ENCODE measurements around the gene DSTN.

DSTN gene

DNA sequence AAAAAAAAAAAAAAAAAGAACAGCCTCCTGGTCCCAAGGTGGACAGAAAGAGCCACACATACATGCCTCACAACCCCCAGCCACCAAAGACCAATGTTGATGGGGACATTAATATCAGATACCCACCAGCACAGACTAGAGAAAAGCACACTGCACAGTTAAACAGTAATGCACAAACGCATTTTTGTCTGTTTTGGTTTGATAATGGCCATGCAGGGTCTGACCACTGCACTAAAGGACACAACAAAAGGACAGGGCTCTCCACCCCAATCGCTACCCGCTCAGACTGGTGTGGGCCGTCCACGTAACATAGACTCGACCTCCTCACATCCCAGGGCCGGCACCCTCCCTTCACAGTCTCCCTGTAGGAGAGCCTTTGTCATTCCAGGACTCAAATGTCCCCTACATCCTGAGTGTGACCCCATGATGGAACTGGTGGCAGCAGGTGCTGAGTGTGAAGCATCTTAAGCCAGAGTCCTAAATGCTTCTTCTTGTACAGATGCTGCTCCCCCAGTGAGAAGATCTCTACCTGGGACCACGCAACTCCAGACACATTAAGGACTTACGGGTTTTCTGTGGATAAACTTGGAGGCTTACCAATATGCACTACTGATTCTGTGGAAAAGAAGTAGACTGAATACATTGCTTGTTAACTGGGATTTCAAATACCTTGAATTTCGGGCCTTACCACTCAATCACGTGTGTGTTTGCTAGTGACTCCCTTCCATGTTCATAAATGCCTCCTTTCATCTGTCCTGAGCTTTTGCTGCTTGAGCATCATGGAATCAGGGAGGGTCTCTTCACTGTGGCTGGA lies 84.2 kb downstream of the DSTN start:
- DNase-seq (ENCODE audit: low read depth): no peak
- no peak overlapping the region for H3K4me3 ChIP-seq (ENCODE audit: low read length)
- TF ChIP-seq, protein P1, sequence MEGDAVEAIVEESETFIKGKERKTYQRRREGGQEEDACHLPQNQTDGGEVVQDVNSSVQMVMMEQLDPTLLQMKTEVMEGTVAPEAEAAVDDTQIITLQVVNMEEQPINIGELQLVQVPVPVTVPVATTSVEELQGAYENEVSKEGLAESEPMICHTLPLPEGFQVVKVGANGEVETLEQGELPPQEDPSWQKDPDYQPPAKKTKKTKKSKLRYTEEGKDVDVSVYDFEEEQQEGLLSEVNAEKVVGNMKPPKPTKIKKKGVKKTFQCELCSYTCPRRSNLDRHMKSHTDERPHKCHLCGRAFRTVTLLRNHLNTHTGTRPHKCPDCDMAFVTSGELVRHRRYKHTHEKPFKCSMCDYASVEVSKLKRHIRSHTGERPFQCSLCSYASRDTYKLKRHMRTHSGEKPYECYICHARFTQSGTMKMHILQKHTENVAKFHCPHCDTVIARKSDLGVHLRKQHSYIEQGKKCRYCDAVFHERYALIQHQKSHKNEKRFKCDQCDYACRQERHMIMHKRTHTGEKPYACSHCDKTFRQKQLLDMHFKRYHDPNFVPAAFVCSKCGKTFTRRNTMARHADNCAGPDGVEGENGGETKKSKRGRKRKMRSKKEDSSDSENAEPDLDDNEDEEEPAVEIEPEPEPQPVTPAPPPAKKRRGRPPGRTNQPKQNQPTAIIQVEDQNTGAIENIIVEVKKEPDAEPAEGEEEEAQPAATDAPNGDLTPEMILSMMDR (conservative IDR thresholded peaks at IDR 0.05; ENCODE audit: low read length): no peak

DNA sequence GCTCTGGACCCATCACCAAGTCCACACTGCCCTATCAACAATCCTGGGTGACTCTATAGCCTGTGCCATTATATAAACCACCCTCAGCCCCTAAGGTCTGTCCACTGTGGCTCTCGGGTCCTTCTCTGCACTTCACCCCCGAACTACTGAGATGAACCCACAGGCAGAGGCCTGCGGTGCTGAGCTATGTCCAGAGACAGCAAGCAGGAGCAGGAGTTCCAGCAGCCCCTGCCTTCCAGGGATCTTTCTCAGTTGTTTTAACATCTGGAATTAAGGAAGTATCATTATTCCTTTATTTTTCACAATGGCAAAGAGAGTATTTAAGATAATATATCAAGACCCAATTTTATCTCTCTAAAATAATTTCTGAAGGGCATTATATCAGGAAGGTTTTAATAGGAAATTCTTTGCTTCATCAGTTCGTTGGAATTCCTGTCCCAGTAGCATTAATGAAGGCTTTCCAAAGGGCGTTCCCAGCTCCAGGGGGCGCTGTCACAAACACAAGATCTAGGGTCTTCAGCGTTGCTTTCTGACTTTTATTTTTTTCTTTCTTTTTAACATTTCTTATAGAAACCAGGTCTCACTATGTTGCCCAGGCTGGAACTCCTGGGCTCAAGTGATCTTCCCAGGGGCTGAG lies 84.9 kb downstream of the DSTN start:
- no peak for DNase-seq (ENCODE audit: low read depth)
- H3K4me3 ChIP-seq (ENCODE audit: low read length): no peak overlapping the region
- TF ChIP-seq, protein P1 (conservative IDR thresholded peaks at IDR 0.05; ENCODE audit: low read length): peak; percentile 66

DNA sequence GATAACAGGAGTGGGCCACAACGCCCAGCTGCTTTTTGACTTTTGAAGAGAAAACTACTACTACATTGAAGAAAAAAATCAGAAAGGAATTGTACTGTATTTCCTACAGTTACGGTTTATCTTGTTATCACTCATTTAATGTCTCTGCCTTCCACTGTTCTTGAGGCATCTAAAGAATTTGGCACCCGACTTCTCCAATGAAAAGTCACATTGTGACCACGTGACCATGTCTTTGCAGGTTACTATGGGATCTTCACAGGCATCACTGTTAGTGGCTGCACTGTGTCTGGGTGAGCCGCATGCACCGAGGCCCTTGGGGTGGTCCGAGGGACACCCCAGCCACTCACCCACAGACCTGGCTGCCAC lies 85.4 kb downstream of the DSTN start:
- H3K4me3 ChIP-seq (ENCODE audit: low read length): no peak overlapping the region
- TF ChIP-seq, protein P1 (conservative IDR thresholded peaks at IDR 0.05; ENCODE audit: low read length): no peak
- DNase-seq (ENCODE audit: low read depth): peak; percentile 54

DNA sequence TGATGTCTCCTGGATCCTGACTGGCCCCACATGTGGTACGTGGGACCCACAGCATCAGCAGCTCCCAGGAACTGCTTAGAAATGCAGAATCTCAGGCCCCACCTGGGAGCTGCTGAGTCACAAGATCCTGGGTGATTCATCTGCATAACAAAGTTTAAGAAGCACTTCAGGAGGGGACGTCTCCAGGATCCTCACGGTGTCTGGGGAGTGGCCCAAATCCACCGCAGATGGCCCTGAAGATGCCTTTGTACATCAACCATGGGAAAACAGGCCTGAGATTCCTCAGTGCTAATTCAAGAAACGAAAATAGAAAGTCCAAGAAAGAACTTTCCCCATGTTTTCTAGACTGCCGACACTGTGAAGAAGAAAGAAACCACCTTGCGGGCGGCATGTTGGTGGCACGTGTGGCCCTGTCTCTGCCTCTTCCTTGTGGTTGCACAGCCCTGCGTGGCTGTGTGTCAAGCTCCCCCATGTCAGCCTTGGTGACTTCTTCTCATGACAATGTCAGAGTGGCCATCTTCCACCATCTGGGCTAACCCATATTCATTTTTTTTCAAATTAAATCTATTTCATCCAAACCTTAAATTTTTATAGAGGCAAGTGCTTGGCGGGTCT lies 86.1 kb downstream of the DSTN start:
- peak; percentile 61 for DNase-seq (ENCODE audit: low read depth)
- TF ChIP-seq, protein P1 (conservative IDR thresholded peaks at IDR 0.05; ENCODE audit: low read length): no peak
- H3K4me3 ChIP-seq (ENCODE audit: low read length): no peak overlapping the region

DNA sequence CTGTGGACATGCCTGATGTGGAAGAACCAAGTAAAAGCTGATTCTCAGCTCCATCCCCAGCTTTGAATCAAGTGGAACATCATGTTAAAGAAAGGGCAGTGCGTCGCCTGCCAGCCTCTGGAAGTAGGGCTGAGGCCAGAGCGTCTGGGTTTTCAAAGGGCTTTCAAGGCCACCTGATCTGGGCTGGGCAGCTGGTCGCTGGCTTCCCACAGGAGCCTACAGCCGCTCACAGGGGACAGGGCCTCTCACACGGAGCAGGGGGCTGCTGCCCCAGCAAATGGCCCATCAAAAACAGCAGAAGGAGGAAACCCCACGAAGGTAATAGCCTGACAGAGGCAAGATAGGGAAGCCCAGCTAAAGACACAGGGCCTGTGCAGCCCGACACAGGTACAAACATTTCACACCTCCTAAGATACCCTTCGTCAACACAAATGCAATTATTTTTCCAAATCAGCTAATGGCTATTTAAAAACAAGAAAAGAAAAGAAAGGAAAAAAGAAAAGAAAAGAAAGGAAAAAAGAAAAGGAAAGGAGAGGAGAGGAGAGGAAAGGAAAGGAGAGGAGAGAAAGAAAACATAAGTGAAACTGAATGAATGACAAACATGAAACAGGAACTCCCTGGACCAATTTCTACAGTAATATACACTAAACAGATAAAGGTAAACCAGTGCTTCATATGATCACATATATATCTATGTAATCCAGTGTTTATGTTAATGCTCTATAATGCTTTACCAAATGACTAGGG lies 87.4 kb downstream of the DSTN start:
- no peak for DNase-seq (ENCODE audit: low read depth)
- TF ChIP-seq, protein P1 (conservative IDR thresholded peaks at IDR 0.05; ENCODE audit: low read length): no peak
- no peak overlapping the region for H3K4me3 ChIP-seq (ENCODE audit: low read length)

DNA sequence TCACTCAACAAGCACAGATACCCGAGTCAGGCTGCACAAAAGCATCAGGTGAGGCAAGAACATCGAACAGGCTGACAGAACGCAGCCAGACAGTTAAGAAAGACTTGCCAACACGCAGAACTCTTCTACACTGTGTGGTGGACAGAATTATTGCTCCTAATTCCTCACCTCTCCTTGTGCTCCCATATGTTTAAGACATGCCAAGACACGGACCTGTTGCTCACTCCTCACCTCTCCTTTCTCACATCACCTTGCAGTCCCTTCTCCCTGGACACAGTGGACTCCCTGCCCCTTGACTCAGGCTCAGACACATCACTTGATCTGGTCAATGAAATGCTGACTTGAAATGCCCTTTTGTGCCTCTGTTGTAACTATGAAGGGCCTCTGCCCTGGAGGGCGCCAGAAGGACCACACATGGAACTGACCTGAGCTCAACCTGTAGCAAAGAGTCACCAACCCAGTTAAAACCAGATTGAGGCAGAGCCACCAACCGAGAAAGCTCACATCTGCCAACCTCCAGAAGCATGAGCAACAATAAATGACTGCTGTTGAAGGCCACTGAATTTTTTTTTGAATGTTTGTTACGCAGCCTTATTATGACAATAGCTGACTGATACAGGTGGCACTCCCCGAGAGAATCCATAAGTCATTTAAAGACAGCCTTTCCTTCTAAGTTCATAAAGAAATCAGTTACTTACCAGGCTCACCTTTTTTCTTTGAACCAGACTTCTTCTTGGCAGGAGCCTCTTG lies 88.2 kb downstream of the DSTN start:
- TF ChIP-seq, protein P1 (conservative IDR thresholded peaks at IDR 0.05; ENCODE audit: low read length): no peak
- no peak overlapping the region for H3K4me3 ChIP-seq (ENCODE audit: low read length)
- DNase-seq (ENCODE audit: low read depth): no peak

Data from AG10803 (cell line).